Activated CD4-positive, alpha-beta T cell treated with anti-CD3 and anti-CD28 coated beads, Interleukin-2, amount 10 ng/mL, durations not matched to agents 7 days and 5 days (primary cell): Measurements from ENCODE around the gene CENPU. TPM values are rescaled to one million over a fixed set of nuclear protein-coding genes. Genes with fewer than 3 reads are reported as not detected.
"Not testable (repeated sequence)": the region's sequence is repeated elsewhere in the genome, so short reads cannot be mapped to it uniquely, and the experiment has no call there.

Experiments used
- CTCF ChIA-PET: fragments of 350-600 bp; sonication (Branson Sonifier 250); formaldehyde crosslinking; loops from one replicate; lab custom pipeline; 2021; ENCODE audit warnings: antibody characterized with exemption; lab: Charles Lee
- POLR2A ChIA-PET: fragments of 350-600 bp; sonication (Branson Sonifier 250); formaldehyde crosslinking; loops from one replicate; lab custom pipeline; 2021; ENCODE audit warnings: antibody characterized with exemption; lab: Charles Lee
- DNase-seq: peaks from one replicate; pipeline ENCODE4 v3.0.0-alpha.2; 2020
- H3K27ac Mint-ChIP-seq: one replicate; pipeline ENCODE4 v1.8.0; 2021; ENCODE audit warnings: mild to moderate bottlenecking, moderate library complexity, mixed read lengths
- H3K27me3 Mint-ChIP-seq: one replicate; pipeline ENCODE4 v1.8.0; 2021; ENCODE audit warnings: mixed read lengths
- H3K36me3 Mint-ChIP-seq: one replicate; pipeline ENCODE4 v1.8.0; 2021; ENCODE audit warnings: low read depth, mixed read lengths
- H3K4me1 Mint-ChIP-seq: one replicate; pipeline ENCODE4 v1.8.0; 2021; ENCODE audit warnings: mixed read lengths
- H3K4me3 Mint-ChIP-seq: one replicate; pipeline ENCODE4 v1.8.0; 2021; ENCODE audit warnings: mild to moderate bottlenecking, moderate library complexity, mixed read lengths
- H3K9me3 Mint-ChIP-seq: one replicate; pipeline ENCODE4 v1.8.0; 2021; ENCODE audit warnings: mixed read lengths
- total RNA-seq, 2 experiments: library from RNA; stranded (reverse); gene quantifications; one replicate each; pipeline ENCODE4 v1.2.3, GENCODE V29; 2021

Gene CENPU
- 10 to 100 TPM; 73.3 to 80.3 TPM for total RNA-seq

GRCh38 chr4:184733654-184734524 is at the start of gene CENPU:
Gene CENPU (minus strand): TSS chr4:184734096. CDS start chr4:184734062, 34 bp downstream.
- DNase-seq: peak; percentile 96
- Mint-ChIP-seq H3K36me3 (peaks cover 18% of the 10 kb centered on the region), H3K9me3 (no peaks in the 10 kb centered on the region), H3K4me3 (peak within 1 kb of the TSS; percentile 93), H3K27ac (peak within 1 kb of the TSS; percentile 98), H3K4me1 (peaks cover 45% of the 10 kb centered on the region), H3K27me3 (no peaks in the 10 kb centered on the region)
- ChIA-PET CTCF (interaction anchor here (0.6 to 2.3 kb wide), 13 partner anchors 9 to 473 kb away, joined by 3 to 8 read pairs (median 4); no protein-coding TSS in a partner anchor), POLR2A (interaction anchor here (0.5 to 1.2 kb wide), 6 partner anchors 85 to 1816 kb away, joined by 3 to 6 read pairs (median 3); partner anchors contain the start of genes CASP3 and PRIMPOL)

- Mint-ChIP-seq H3K36me3 (peaks cover 45% of the 10 kb centered on the region), H3K27ac (peak overlapping the region; percentile 77), H3K4me1 (peaks cover 25% of the 10 kb centered on the region), H3K4me3 (no peak overlapping the region), H3K27me3 (no peaks in the 10 kb centered on the region), H3K9me3 (peaks cover 3% of the 10 kb centered on the region)
- no peak for DNase-seq
- CTCF ChIA-PET: interaction anchor here (0.5 to 1.8 kb wide), 2 partner anchors 10 to 60 kb away, joined by 3 to 6 read pairs; no protein-coding TSS in a partner anchor
- POLR2A ChIA-PET: no interaction called here
These were observed 49.0 kb upstream of the CENPU start for GRCh38 chr4:184782731-184783373.

GRCh38 chr4:184779160-184779559 is 45.3 kb upstream of the CENPU start:
- H3K9me3 Mint-ChIP-seq, H3K27me3 Mint-ChIP-seq, H3K4me3 Mint-ChIP-seq, DNase-seq, POLR2A ChIA-PET, H3K27ac Mint-ChIP-seq: not testable (repeated sequence)
- Mint-ChIP-seq H3K36me3 (peaks cover 31% of the 10 kb centered on the region), H3K4me1 (peaks cover 17% of the 10 kb centered on the region)
- CTCF ChIA-PET: interaction anchor here (0.6 kb wide), 2 partner anchors 281 to 358 kb away, joined by 3 read pairs; no protein-coding TSS in a partner anchor

- DNase-seq: no peak
- H3K9me3 Mint-ChIP-seq: peaks cover 3% of the 10 kb centered on the region
- H3K4me3 Mint-ChIP-seq: no peak overlapping the region
- peaks cover 11% of the 10 kb centered on the region for H3K4me1 Mint-ChIP-seq
- H3K27me3 Mint-ChIP-seq: no peaks in the 10 kb centered on the region
- no peak overlapping the region for H3K27ac Mint-ChIP-seq
- ChIA-PET POLR2A (no interaction called here), CTCF (no interaction called here)
- peaks cover 24% of the 10 kb centered on the region for H3K36me3 Mint-ChIP-seq
These were observed 44.4 kb upstream of the CENPU start for GRCh38 chr4:184778325-184778724.

- Mint-ChIP-seq H3K4me1 (no peaks in the 10 kb centered on the region), H3K27me3 (no peaks in the 10 kb centered on the region), H3K27ac (no peak overlapping the region), H3K4me3 (no peak overlapping the region), H3K9me3 (peaks cover 3% of the 10 kb centered on the region), H3K36me3 (peaks cover 15% of the 10 kb centered on the region)
- CTCF ChIA-PET: interaction anchor here (0.6 kb wide), 1 partner anchor 191 kb away, joined by 5 read pairs; no protein-coding TSS in a partner anchor
- no peak for DNase-seq
- POLR2A ChIA-PET: no interaction called here
These were observed 42.9 kb upstream of the CENPU start for GRCh38 chr4:184776821-184777220.

GRCh38 chr4:184775854-184776555 is 42.1 kb upstream of the CENPU start:
- Mint-ChIP-seq H3K4me1 (no peaks in the 10 kb centered on the region), H3K9me3 (peaks cover 3% of the 10 kb centered on the region), H3K4me3 (no peak overlapping the region), H3K36me3 (peaks cover 15% of the 10 kb centered on the region), H3K27ac (no peak overlapping the region), H3K27me3 (no peaks in the 10 kb centered on the region)
- POLR2A ChIA-PET: no interaction called here
- no peak for DNase-seq
- CTCF ChIA-PET: no interaction called here

- Mint-ChIP-seq H3K4me3 (no peak overlapping the region), H3K9me3 (peaks cover under 1% of the 10 kb centered on the region), H3K36me3 (peaks cover 12% of the 10 kb centered on the region), H3K27me3 (no peaks in the 10 kb centered on the region), H3K27ac (no peak overlapping the region), H3K4me1 (peaks cover 10% of the 10 kb centered on the region)
- POLR2A ChIA-PET: no interaction called here
- CTCF ChIA-PET: no interaction called here
- no peak for DNase-seq
These were observed 40.3 kb upstream of the CENPU start for GRCh38 chr4:184774152-184774551.

- Mint-ChIP-seq H3K4me3 (no peak overlapping the region), H3K27ac (no peak overlapping the region), H3K36me3 (peaks cover 20% of the 10 kb centered on the region), H3K9me3 (no peaks in the 10 kb centered on the region), H3K27me3 (no peaks in the 10 kb centered on the region), H3K4me1 (peaks cover 12% of the 10 kb centered on the region)
- no peak for DNase-seq
- ChIA-PET POLR2A (no interaction called here), CTCF (interaction anchor here (0.6 kb wide), 1 partner anchor 315 kb away, joined by 3 read pairs; no protein-coding TSS in a partner anchor)
These were observed 37.5 kb upstream of the CENPU start for GRCh38 chr4:184771416-184771815.

GRCh38 chr4:184769141-184769765 is 35.4 kb upstream of the CENPU start:
- no peaks in the 10 kb centered on the region for H3K27me3 Mint-ChIP-seq
- peaks cover 34% of the 10 kb centered on the region for H3K36me3 Mint-ChIP-seq
- H3K4me1 Mint-ChIP-seq: peaks cover 12% of the 10 kb centered on the region
- POLR2A ChIA-PET: no interaction called here
- CTCF ChIA-PET: no interaction called here
- no peak overlapping the region for H3K4me3 Mint-ChIP-seq
- no peaks in the 10 kb centered on the region for H3K9me3 Mint-ChIP-seq
- no peak for DNase-seq
- H3K27ac Mint-ChIP-seq: peak overlapping the region; percentile 61

GRCh38 chr4:184768296-184768695 is 34.4 kb upstream of the CENPU start:
- H3K27ac Mint-ChIP-seq: no peak overlapping the region
- H3K27me3 Mint-ChIP-seq: no peaks in the 10 kb centered on the region
- peaks cover 37% of the 10 kb centered on the region for H3K36me3 Mint-ChIP-seq
- no peak overlapping the region for H3K4me3 Mint-ChIP-seq
- no peaks in the 10 kb centered on the region for H3K9me3 Mint-ChIP-seq
- ChIA-PET POLR2A (no interaction called here), CTCF (no interaction called here)
- DNase-seq: no peak
- peaks cover 16% of the 10 kb centered on the region for H3K4me1 Mint-ChIP-seq

- H3K27me3 Mint-ChIP-seq: no peaks in the 10 kb centered on the region
These were observed 32.5 kb upstream of the CENPU start for GRCh38 chr4:184766446-184766845.

More at GRCh38 chr4:184766446-184766845, 32.5 kb upstream of the CENPU start:
- ChIA-PET POLR2A (no interaction called here), CTCF (interaction anchor here (0.6 kb wide), 1 partner anchor 221 kb away, joined by 3 read pairs; no protein-coding TSS in a partner anchor)
- DNase-seq: no peak
- H3K36me3 Mint-ChIP-seq: peaks cover 47% of the 10 kb centered on the region
- H3K27ac Mint-ChIP-seq: no peak overlapping the region
- peaks cover 34% of the 10 kb centered on the region for H3K4me1 Mint-ChIP-seq
- H3K4me3 Mint-ChIP-seq: no peak overlapping the region
- no peaks in the 10 kb centered on the region for H3K9me3 Mint-ChIP-seq
